Natural killer cell (primary cell): ENCODE data around the gene KIF25. TPM values are rescaled to one million over a fixed set of nuclear protein-coding genes. Genes with fewer than 3 reads are reported as not detected.

ENCODE experiments used
- ATAC-seq, 3 donors: fragments of 150-1000 bp in 2 of 3; fragments of 200-7000 bp in 1 of 3; cut with Tn5 transposase; 1 replicate in 1 of 3; 2 replicates in 2 of 3; pipeline ENCODE4 v1.10.0; 2021; ENCODE audit warnings: mild to moderate bottlenecking in 2 of 3, moderate library complexity in 2 of 3
- DNase-seq, 2 donors: peaks; one replicate each; pipeline versions ENCODE4 v3.0.0 to v3.0.0-alpha.2; 2013 to 2021; ENCODE audit warnings: mixed read lengths in 1 of 2
- H3K27ac ChIP-seq: one replicate; pipeline ENCODE4 v1.5.1; 2013; ENCODE audit warnings: mild to moderate bottlenecking, low read length
- H3K27me3 ChIP-seq: one replicate; pipeline ENCODE4 v1.6.1; 2013; ENCODE audit warnings: low read length; ENCODE audit not compliant: control insufficient read depth, insufficient read depth
- H3K36me3 ChIP-seq: one replicate; pipeline ENCODE4 v1.6.1; 2013; ENCODE audit warnings: low read length; ENCODE audit not compliant: control insufficient read depth, insufficient read depth
- H3K4me1 ChIP-seq: one replicate; pipeline ENCODE4 v1.6.1; 2013; ENCODE audit warnings: low read length; ENCODE audit not compliant: control insufficient read depth, insufficient read depth
- H3K4me3 ChIP-seq: one replicate; pipeline ENCODE4 v1.5.1; 2013; ENCODE audit warnings: low read length
- H3K9me3 ChIP-seq: one replicate; pipeline ENCODE4 v1.6.1; 2013; ENCODE audit warnings: low read length; ENCODE audit not compliant: control insufficient read depth, insufficient read depth
- H3K27ac Mint-ChIP-seq, 2 donors: one replicate each; pipeline ENCODE4 v1.8.0; 2022; ENCODE audit warnings: mild to moderate bottlenecking in 2 of 2, mixed read lengths in 2 of 2, moderate library complexity in 1 of 2
- H3K27me3 Mint-ChIP-seq, 2 donors: one replicate each; pipeline ENCODE4 v1.8.0; 2022; ENCODE audit warnings: low read depth in 2 of 2, mixed read lengths in 2 of 2
- H3K36me3 Mint-ChIP-seq: one replicate; pipeline ENCODE4 v1.8.0; 2022; ENCODE audit warnings: mixed read lengths
- H3K4me1 Mint-ChIP-seq, 2 donors: one replicate each; pipeline ENCODE4 v1.8.0; 2022; ENCODE audit warnings: mixed read lengths in 2 of 2
- H3K4me3 Mint-ChIP-seq: one replicate; pipeline ENCODE4 v1.8.0; 2022; ENCODE audit warnings: mild to moderate bottlenecking, moderate library complexity, mixed read lengths
- H3K9me3 Mint-ChIP-seq, 2 donors: one replicate each; pipeline ENCODE4 v1.8.0; 2022; ENCODE audit warnings: mixed read lengths in 2 of 2
- CTCF ChIP-seq: fragments of 200-600 bp; IDR thresholded peaks from one replicate; pipeline ENCODE4 v1.8.0; 2022; ENCODE audit warnings: antibody characterized with exemption
- WGBS: methylation state at CpG from one replicate; pipeline ENCODE4 v1.1.7; 2013; ENCODE audit warnings: missing lambda C conversion rate; ENCODE audit not compliant: insufficient coverage; 5-methylcytosine and 5-hydroxymethylcytosine counted together
- intact Hi-C: fragments of 100-400 bp; cut with micrococcal nuclease; formaldehyde crosslinking; loops from one replicate; pipeline ENCODE4 v1.14.2; 2022
- total RNA-seq, 4 donors: library from RNA; stranded (reverse); fragments of 120-200 nt in 1 of 4; gene quantifications; one replicate each; pipeline versions ENCODE4 v1.2.3 to v1.2.4, GENCODE V29; 2013 to 2022

KIF25 gene
- total RNA-seq, 3 donors from 2014 or later (not counting 1 experiment from before 2014, with no cell fraction given): not detected

DNA sequence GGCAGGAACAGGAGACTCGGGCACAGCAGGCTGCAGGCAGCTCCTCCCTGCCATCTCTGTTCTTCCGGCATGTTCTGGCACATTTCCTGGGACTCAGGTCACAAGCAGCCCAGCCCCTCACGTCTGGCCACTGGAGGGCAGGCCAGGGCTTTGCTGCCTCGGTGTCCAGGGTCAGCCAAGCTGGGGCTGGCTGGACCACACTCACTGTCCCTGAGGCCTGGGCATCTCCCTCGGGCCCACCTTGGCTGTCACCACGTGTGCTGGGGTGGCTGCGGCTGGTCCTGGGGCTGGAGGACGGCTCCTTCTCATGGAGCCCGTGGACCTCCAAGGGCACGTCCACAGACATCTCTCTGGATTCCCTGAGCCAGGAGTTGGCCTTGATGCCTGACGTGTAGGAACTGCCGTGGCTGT is 63.1 kb downstream of the KIF25 start:
- Histone ChIP-seq H3K4me3 (no peak overlapping the region), H3K36me3 (no peaks in the 10 kb centered on the region), H3K9me3 (no peaks in the 10 kb centered on the region), H3K27me3 (no peaks in the 10 kb centered on the region), H3K4me1 (no peaks in the 10 kb centered on the region), H3K27ac (no peak overlapping the region)
- no peaks in the 10 kb centered on the region for H3K9me3 Mint-ChIP-seq
- ATAC-seq: no peak
- H3K27ac Mint-ChIP-seq: no peak overlapping the region
- no peaks in the 10 kb centered on the region for H3K27me3 Mint-ChIP-seq
- intact Hi-C loops: no loop called here
- no peak for DNase-seq
- no peaks in the 10 kb centered on the region for H3K4me1 Mint-ChIP-seq
- no peaks in the 10 kb centered on the region for H3K36me3 Mint-ChIP-seq
- no peak for TF ChIP-seq CTCF
- no peak overlapping the region for H3K4me3 Mint-ChIP-seq
- 88% methylated on average over 12 of the region's 12 CpGs for WGBS

DNA sequence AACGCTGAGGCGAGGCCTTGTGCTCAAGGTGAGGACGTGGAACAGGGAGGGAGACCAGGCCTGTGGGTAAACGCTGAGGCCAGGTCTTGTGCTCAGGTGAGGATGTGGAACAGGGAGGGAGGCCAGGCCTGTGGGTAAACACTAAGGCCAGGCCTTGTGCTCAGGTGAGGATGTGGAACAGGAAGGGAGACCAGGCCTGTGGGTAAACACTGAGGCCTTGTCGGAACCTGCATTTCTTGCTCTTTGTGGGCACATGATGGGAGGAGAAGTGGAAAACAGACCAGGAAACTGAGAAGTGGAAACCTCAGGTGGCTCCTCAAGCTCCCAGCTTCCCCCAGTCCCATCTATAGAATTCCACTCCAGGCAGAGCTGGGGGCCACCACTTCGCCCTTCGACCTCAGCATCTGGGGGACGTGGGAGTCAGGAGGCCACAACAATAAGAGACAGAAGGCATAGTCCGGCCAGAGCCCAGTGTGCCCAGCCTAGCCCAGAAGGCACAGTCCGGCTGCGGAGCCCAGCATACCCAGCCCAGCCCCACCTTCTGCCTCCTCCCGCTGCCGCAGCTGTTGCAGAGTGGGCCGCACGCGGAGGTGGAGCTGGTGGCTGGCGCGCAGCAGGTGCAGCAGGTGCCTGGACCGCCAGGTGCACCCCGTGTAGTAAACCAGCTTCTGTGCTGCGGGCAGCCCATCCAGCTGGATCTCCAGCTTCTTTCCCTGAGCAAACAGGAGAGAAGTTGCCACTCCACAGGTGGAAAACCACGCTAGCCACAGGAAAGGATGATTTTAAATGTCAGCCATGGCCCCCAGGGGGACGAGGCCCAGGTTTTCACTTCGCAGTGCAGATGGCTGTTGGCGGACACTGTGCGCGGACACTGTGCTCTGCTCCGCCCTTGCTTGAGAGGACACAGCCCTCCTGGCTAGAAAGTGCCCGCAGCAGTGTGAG is 64.1 kb downstream of the KIF25 start:
- Histone ChIP-seq H3K9me3 (no peaks in the 10 kb centered on the region), H3K36me3 (no peaks in the 10 kb centered on the region), H3K27ac (no peak overlapping the region), H3K27me3 (no peaks in the 10 kb centered on the region), H3K4me1 (no peaks in the 10 kb centered on the region), H3K4me3 (no peak overlapping the region)
- 88% methylated on average over 29 of the region's 29 CpGs for WGBS
- H3K9me3 Mint-ChIP-seq: no peaks in the 10 kb centered on the region
- H3K4me3 Mint-ChIP-seq: no peak overlapping the region
- TF ChIP-seq CTCF: no peak
- H3K4me1 Mint-ChIP-seq: no peaks in the 10 kb centered on the region
- H3K27ac Mint-ChIP-seq: no peak overlapping the region
- no peak for ATAC-seq
- H3K36me3 Mint-ChIP-seq: no peaks in the 10 kb centered on the region
- no peak for DNase-seq
- no peaks in the 10 kb centered on the region for H3K27me3 Mint-ChIP-seq
- intact Hi-C loops: no loop called here

DNA sequence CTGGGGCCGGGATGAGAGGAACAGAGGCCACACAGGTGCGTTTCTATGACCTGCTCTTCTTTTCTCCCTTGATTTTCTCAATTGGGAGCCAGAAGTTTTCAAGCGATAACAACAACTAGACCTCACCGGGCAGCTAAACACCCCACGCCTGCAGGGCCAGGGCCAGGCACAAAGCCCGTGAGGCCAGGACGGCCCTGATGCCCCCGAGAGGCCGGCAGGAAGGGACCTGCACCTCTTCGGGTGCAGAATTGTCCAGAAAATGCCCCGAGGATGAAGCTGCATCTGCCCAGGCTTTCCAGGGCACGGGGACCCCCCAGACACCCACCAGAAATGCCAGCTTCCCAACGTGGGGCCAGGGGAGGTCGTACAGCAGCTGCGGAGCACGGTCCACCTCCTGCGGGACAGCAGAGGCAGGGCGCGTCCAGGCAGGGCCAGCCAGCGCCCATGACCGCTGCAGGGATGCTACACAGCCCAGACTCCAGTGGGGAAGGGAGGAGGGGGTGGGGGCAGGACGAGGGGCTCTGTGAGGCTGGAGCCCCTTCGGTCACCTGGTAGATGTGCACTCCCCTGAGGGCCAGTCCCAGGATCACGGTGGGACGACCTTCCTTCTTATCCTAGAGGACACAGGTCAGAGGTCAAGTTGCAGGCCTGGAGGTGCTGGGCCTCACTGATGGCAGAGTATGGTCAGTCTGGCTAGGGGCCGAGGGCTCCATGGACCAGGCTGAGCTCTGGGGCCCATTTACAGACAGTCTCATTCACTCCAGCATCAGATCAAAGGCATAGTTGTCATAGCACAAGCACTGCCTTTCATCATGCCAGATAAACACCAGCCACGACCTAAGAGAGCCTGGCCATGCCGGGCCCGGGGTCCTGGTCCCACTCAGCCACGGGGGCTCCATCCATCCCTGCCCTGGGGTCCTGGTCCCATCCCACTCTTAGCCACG is 65.1 kb downstream of the KIF25 start:
- no peaks in the 10 kb centered on the region for H3K4me1 ChIP-seq
- H3K27me3 Mint-ChIP-seq: no peaks in the 10 kb centered on the region
- H3K36me3 ChIP-seq: no peaks in the 10 kb centered on the region
- no peak for TF ChIP-seq CTCF
- no peak overlapping the region for H3K27ac ChIP-seq
- DNase-seq: no peak
- WGBS: 88% methylated on average over 31 of the region's 31 CpGs
- no peak overlapping the region for H3K4me3 ChIP-seq
- no peaks in the 10 kb centered on the region for H3K4me1 Mint-ChIP-seq
- no peaks in the 10 kb centered on the region for H3K9me3 ChIP-seq
- H3K4me3 Mint-ChIP-seq: no peak overlapping the region
- no peak for ATAC-seq
- intact Hi-C loops: no loop called here
- no peaks in the 10 kb centered on the region for H3K27me3 ChIP-seq
- H3K36me3 Mint-ChIP-seq: no peaks in the 10 kb centered on the region
- no peaks in the 10 kb centered on the region for H3K9me3 Mint-ChIP-seq
- no peak overlapping the region for H3K27ac Mint-ChIP-seq
